DND-41 (cell line): ENCODE measurements around the gene ZPBP2.

Experiments
- ATAC-seq: fragments of 200-7000 bp; cut with Tn5 transposase; 3 replicates; pipeline ENCODE4 v1.9.1; 2021; ENCODE audit warnings: low read depth; ENCODE audit not compliant: insufficient read depth
- DNase-seq: peaks from one replicate; pipeline ENCODE4 v3.0.0-alpha.2; 2020
- H2AFZ ChIP-seq: 2 replicates; pipeline ENCODE4 v1.6.0; 2012; ENCODE audit warnings: low read depth, low read length
- H3K27ac ChIP-seq: 2 replicates; pipeline ENCODE4 v1.5.1; 2012; ENCODE audit warnings: low read length, inconsistent platforms
- H3K27me3 ChIP-seq: fragments of 200-600 bp; sonication (generic); 2 replicates; pipeline ENCODE4 v1.6.0; 2012; ENCODE audit warnings: low read length, mild to moderate bottlenecking, inconsistent platforms; ENCODE audit not compliant: insufficient read depth, poor library complexity
- H3K36me3 ChIP-seq: 2 replicates; pipeline ENCODE4 v1.5.1; 2012; ENCODE audit warnings: low read length, inconsistent platforms; ENCODE audit not compliant: insufficient read depth
- H3K4me1 ChIP-seq: 2 replicates; pipeline ENCODE4 v1.5.1; 2012; ENCODE audit warnings: mild to moderate bottlenecking, low read length; ENCODE audit not compliant: insufficient read depth
- H3K4me2 ChIP-seq: 2 replicates; pipeline ENCODE4 v1.6.0; 2012; ENCODE audit warnings: mild to moderate bottlenecking, moderate library complexity, low read length, inconsistent platforms; ENCODE audit not compliant: insufficient read depth
- H3K4me3 ChIP-seq, 2 experiments: fragments of 200-600 bp in 1 of 2; shearing (Covaris generic) in 1 of 2; 2 replicates each; pipeline ENCODE4 v1.5.1; 2012 to 2016; ENCODE audit warnings: inconsistent platforms in 2 of 2, low read length in 2 of 2, mild to moderate bottlenecking in 2 of 2, low read depth in 1 of 2, moderate library complexity in 1 of 2
- H3K79me2 ChIP-seq: 2 replicates; pipeline ENCODE4 v1.6.0; 2012; ENCODE audit warnings: low read length, inconsistent platforms; ENCODE audit not compliant: insufficient read depth
- H3K9ac ChIP-seq: 2 replicates; pipeline ENCODE4 v1.6.0; 2012; ENCODE audit warnings: low read depth, mild to moderate bottlenecking, inconsistent platforms, low read length, moderate library complexity
- H3K9me3 ChIP-seq: 2 replicates; pipeline ENCODE4 v1.5.1; 2012; ENCODE audit warnings: low read length, moderate library complexity, mild to moderate bottlenecking, inconsistent platforms; ENCODE audit not compliant: insufficient read depth, severe bottlenecking
- H4K20me1 ChIP-seq: 2 replicates; pipeline ENCODE4 v1.6.0; 2012; ENCODE audit warnings: low read length; ENCODE audit not compliant: insufficient read depth
- EZH2 ChIP-seq: IDR thresholded peaks from 3 replicates; pipeline ENCODE4 v1.6.1; 2012; ENCODE audit warnings: borderline replicate concordance, low read depth, mild to moderate bottlenecking, moderate library complexity, low read length, inconsistent platforms; ENCODE audit not compliant: severe bottlenecking
- TF ChIP-seq, protein P1 (sequence below): IDR thresholded peaks from 2 replicates; pipeline ENCODE4 v1.5.1; 2012; ENCODE audit warnings: borderline replicate concordance, low read length, moderate library complexity, mild to moderate bottlenecking; ENCODE audit not compliant: poor library complexity, severe bottlenecking; ENCODE audit errors: extremely low read depth

ZPBP2 gene

DNA sequence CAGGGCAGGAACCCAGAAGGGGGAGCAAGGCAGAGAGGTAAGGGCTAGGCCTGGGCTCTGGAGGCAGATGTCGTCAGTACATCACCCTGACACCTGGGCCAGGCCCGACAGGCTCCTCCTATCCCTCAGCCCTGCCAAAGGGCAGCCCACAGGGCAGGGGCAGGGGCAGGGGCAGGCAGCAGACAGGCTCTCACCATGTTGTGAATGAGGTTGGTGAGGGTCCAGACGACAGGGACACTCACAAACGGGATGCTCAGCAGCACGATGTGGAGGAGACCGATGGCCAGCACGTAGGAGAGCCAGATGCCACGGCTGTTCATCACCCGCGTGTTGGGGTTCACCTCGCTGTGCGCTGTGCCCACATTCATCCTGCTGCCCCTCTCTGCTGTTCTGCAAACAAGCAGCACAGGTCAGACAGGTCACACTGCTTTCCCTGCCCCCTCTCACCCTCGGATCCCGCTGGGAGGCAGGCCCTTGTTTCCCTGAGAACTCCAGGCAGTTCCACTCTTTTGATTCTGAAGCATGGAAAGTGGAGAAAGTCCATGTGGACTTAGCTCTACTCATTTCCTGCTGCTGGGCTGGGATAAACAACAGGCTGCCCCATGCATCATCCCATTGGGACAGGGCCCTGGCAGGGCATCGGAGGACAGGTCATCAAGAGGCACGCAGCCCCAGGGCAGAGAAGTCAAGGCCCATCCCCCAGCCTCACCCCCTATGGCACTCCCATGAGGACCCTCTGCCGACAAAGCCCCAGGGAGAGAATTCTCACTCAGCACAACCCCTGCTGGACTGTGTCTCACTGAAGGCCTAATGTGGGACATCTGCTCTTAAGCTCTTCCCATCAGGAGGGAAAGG is 56.1 kb downstream of the ZPBP2 start:
- Histone ChIP-seq H3K4me2 (no peak overlapping the region), H3K27ac (peak overlapping the region; percentile 87)

DNA sequence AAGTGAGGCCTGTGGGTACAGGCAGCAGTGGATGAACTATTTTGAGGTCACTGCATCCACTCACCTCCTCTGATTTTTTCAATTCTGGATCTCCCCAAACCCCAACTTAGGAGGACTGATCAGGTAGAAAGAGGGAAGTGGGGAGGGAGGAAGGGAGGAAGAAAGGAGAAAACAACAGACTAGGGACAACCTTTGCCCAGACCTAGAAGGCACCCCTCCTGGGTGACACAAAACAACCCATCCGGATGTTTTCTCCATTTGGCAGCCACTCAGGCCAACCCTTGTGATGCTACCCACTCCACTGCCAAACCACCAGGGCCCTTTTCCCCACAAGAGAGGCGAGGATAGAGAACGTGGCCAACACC is 56.7 kb downstream of the ZPBP2 start:
- Histone ChIP-seq H3K4me2 (peak overlapping the region; percentile 97; the same call in 1 of the 2 replicates), H3K4me3 (no peak overlapping the region), H3K36me3 (peaks cover 56% of the 10 kb centered on the region)

More for the DNA sequence above, 56.1 kb downstream of the ZPBP2 start:
- Histone ChIP-seq H3K4me1 (peaks cover 46% of the 10 kb centered on the region), H3K9ac (no peak overlapping the region), H3K36me3 (peaks cover 60% of the 10 kb centered on the region), H3K79me2 (peaks cover 50% of the 10 kb centered on the region), H2AFZ (no peak overlapping the region), H3K9me3 (no peaks in the 10 kb centered on the region), H3K4me3 (no peak overlapping the region), H4K20me1 (peaks cover 49% of the 10 kb centered on the region), H3K27me3 (no peaks in the 10 kb centered on the region)
- ATAC-seq: no peak
- no peak for DNase-seq
- TF ChIP-seq, protein P1, sequence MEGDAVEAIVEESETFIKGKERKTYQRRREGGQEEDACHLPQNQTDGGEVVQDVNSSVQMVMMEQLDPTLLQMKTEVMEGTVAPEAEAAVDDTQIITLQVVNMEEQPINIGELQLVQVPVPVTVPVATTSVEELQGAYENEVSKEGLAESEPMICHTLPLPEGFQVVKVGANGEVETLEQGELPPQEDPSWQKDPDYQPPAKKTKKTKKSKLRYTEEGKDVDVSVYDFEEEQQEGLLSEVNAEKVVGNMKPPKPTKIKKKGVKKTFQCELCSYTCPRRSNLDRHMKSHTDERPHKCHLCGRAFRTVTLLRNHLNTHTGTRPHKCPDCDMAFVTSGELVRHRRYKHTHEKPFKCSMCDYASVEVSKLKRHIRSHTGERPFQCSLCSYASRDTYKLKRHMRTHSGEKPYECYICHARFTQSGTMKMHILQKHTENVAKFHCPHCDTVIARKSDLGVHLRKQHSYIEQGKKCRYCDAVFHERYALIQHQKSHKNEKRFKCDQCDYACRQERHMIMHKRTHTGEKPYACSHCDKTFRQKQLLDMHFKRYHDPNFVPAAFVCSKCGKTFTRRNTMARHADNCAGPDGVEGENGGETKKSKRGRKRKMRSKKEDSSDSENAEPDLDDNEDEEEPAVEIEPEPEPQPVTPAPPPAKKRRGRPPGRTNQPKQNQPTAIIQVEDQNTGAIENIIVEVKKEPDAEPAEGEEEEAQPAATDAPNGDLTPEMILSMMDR: no peak
- TF ChIP-seq EZH2: no peak

DNA sequence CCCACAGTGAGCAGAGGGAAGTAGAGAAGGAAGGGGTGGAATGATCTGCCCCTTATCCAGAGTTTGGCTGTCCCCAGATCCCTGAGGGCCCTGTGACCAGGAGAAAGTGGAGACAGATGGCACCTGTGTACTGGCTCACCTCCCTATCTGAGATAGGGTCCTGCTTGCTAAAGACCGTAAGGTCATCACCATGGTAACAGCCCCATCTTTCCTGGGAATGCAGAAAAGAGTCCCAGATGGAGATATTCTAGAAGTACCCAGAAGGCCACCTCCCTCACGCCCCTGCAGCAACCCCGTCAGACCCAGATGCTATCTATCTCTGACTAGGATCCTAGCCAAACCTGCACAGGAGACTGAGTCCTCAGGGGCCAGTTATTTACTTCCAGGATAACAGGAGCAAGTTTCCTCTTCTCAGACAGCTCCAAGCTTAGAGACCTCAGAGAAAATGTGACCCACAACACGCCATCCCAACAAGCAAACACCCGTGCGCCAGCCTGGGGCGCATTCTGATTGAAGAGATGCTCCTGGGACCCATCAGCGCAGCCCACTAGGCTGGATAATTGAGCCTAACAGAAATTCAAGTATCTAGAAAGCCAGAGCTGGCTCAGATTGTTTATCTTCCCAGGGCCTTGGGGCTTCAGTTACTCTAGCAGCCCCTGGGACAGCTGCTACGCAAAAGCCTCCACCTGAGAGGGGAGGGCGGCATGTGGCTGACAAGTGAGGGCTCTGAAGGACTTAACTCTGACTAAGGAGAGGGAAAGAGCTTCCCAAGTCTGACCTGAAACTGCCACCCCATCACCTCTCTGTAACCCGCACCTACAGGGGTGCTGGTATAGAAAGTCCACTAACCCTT is 57.5 kb downstream of the ZPBP2 start:
- H4K20me1 ChIP-seq: peaks cover 49% of the 10 kb centered on the region
- TF ChIP-seq EZH2: no peak
- TF ChIP-seq, protein P1: no peak
- H3K27ac ChIP-seq: peak overlapping the region; percentile 87
- peaks cover 49% of the 10 kb centered on the region for H3K36me3 ChIP-seq
- peak overlapping the region; percentile 97 for H3K4me2 ChIP-seq
- peaks cover 47% of the 10 kb centered on the region for H3K4me1 ChIP-seq
- no peaks in the 10 kb centered on the region for H3K27me3 ChIP-seq
- peak overlapping the region in 1 of 2 experiments; percentile 97; a peak in 2 of 4 replicates for H3K4me3 ChIP-seq
- H3K9me3 ChIP-seq: no peaks in the 10 kb centered on the region
- no peak overlapping the region for H2AFZ ChIP-seq
- no peak for ATAC-seq
- peak overlapping the region; percentile 83 for H3K9ac ChIP-seq
- H3K79me2 ChIP-seq: peaks cover 50% of the 10 kb centered on the region
- DNase-seq: peak; percentile 32

More for the DNA sequence above, 56.7 kb downstream of the ZPBP2 start:
- ATAC-seq: no peak
- no peaks in the 10 kb centered on the region for H3K9me3 ChIP-seq
- no peak for DNase-seq
- H2AFZ ChIP-seq: no peak overlapping the region
- peaks cover 47% of the 10 kb centered on the region for H3K4me1 ChIP-seq
- peak overlapping the region; percentile 87 for H3K27ac ChIP-seq
- TF ChIP-seq, protein P1: no peak
- TF ChIP-seq EZH2: no peak
- no peaks in the 10 kb centered on the region for H3K27me3 ChIP-seq
- peaks cover 50% of the 10 kb centered on the region for H3K79me2 ChIP-seq
- H3K9ac ChIP-seq: peak overlapping the region; percentile 83; the same call in 1 of the 2 replicates
- H4K20me1 ChIP-seq: peaks cover 49% of the 10 kb centered on the region
